ENCODE measurements around the gene INO80.

DNA sequence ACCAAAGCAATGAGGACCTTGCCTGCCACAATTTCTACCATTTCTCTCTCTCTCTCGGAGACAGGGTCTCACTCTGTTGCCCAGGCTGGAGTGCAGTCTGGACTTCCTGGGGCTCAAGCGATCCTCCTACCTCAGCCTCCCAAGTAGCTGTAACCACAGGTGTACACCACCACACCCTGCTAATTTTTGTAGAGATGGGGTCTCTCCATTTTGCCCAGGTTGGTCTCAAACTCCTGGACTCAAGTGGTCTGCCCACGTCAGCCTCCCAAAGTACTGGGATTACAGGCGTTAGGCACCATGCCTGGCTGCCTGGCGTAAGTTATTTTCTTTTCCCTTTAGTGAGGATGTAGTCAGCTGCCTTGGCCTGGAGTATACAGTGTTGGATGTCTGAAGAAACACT lies 37.7 kb upstream of the INO80 start:
- TF ChIP-seq, protein P1, sequence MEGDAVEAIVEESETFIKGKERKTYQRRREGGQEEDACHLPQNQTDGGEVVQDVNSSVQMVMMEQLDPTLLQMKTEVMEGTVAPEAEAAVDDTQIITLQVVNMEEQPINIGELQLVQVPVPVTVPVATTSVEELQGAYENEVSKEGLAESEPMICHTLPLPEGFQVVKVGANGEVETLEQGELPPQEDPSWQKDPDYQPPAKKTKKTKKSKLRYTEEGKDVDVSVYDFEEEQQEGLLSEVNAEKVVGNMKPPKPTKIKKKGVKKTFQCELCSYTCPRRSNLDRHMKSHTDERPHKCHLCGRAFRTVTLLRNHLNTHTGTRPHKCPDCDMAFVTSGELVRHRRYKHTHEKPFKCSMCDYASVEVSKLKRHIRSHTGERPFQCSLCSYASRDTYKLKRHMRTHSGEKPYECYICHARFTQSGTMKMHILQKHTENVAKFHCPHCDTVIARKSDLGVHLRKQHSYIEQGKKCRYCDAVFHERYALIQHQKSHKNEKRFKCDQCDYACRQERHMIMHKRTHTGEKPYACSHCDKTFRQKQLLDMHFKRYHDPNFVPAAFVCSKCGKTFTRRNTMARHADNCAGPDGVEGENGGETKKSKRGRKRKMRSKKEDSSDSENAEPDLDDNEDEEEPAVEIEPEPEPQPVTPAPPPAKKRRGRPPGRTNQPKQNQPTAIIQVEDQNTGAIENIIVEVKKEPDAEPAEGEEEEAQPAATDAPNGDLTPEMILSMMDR (IDR thresholded peaks at IDR 0.05): no peak
- TF ChIP-seq POLR2A (IDR thresholded peaks at IDR 0.05) (no peak), POLR2AphosphoS5 (IDR thresholded peaks at IDR 0.05) (no peak)

All from prostate gland (tissue), 2 donors.